ENCODE results near the gene CASKIN2.

Gene CASKIN2

GRCh38 chr17:75502721-75503329, 12.5 kb downstream of the CASKIN2 start:
- H3K4me3 ChIP-seq (ENCODE audit: control insufficient read depth, low read depth, low read length): no peak overlapping the region
- TF ChIP-seq CTCF (conservative IDR thresholded peaks at IDR 0.05; ENCODE audit: control insufficient read depth, insufficient read depth, low read depth, low read length): no peak
- no peak for DNase-seq (ENCODE audit: low read depth)

GRCh38 chr17:75502072-75502720, 13.1 kb downstream of the CASKIN2 start:
- no peak for TF ChIP-seq CTCF (conservative IDR thresholded peaks at IDR 0.05; ENCODE audit: control insufficient read depth, insufficient read depth, low read depth, low read length)
- DNase-seq (ENCODE audit: low read depth): no peak
- no peak overlapping the region for H3K4me3 ChIP-seq (ENCODE audit: control insufficient read depth, low read depth, low read length)

GRCh38 chr17:75501378-75502071, 13.8 kb downstream of the CASKIN2 start:
- no peak for TF ChIP-seq CTCF (conservative IDR thresholded peaks at IDR 0.05; ENCODE audit: control insufficient read depth, insufficient read depth, low read depth, low read length)
- H3K4me3 ChIP-seq (ENCODE audit: control insufficient read depth, low read depth, low read length): no peak overlapping the region
- DNase-seq (ENCODE audit: low read depth): no peak

GRCh38 chr17:75500419-75501216, 14.7 kb downstream of the CASKIN2 start:
- TF ChIP-seq CTCF (conservative IDR thresholded peaks at IDR 0.05; ENCODE audit: control insufficient read depth, insufficient read depth, low read depth, low read length): no peak
- no peak for DNase-seq (ENCODE audit: low read depth)
- H3K4me3 ChIP-seq (ENCODE audit: control insufficient read depth, low read depth, low read length): no peak overlapping the region

- no peak for DNase-seq (ENCODE audit: low read depth)
- H3K4me3 ChIP-seq (ENCODE audit: control insufficient read depth, low read depth, low read length): no peak overlapping the region
- no peak for TF ChIP-seq CTCF (conservative IDR thresholded peaks at IDR 0.05; ENCODE audit: control insufficient read depth, insufficient read depth, low read depth, low read length)
Observed at GRCh38 chr17:75499313-75500022, 15.9 kb downstream of the CASKIN2 start.

- no peak overlapping the region for H3K4me3 ChIP-seq (ENCODE audit: control insufficient read depth, low read depth, low read length)
- no peak for TF ChIP-seq CTCF (conservative IDR thresholded peaks at IDR 0.05; ENCODE audit: control insufficient read depth, insufficient read depth, low read depth, low read length)
- no peak for DNase-seq (ENCODE audit: low read depth)
Observed at GRCh38 chr17:75498726-75499213, 16.6 kb downstream of the CASKIN2 start.
